CD4-positive, alpha-beta T cell treated with Interleukin-1 beta for 1 hour (primary cell): ENCODE measurements around the gene ANXA11.

Source experiments
- DNase-seq, 2 donors: peaks; one replicate each; pipeline ENCODE4 v3.0.0-alpha.2; 2020 to 2022

The ANXA11 gene

GRCh38 chr10:80187465-80188409 lies 17.6 kb downstream of the ANXA11 start:
- DNase-seq = peak; percentile 85 to 90

DNA sequence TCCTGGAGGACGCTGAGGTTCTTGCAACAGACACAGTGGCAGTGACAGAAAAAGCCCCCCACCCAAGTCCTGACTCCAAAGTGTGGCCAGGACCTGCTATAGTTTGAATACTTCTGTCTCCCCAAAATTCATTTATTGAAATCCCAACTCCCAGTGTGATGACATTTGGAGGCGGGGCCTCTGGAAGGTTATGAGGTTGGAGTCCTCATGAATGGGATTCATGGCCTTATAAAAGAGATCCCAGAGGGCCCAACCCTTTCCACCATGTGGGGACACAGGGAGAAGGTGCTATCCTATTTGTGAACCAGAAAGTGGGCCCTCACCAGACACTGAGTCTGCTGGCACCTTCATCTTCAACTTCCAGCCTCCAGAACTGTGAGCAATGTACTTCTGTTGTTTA lies 18.3 kb downstream of the ANXA11 start:
- DNase-seq = no peak

DNA sequence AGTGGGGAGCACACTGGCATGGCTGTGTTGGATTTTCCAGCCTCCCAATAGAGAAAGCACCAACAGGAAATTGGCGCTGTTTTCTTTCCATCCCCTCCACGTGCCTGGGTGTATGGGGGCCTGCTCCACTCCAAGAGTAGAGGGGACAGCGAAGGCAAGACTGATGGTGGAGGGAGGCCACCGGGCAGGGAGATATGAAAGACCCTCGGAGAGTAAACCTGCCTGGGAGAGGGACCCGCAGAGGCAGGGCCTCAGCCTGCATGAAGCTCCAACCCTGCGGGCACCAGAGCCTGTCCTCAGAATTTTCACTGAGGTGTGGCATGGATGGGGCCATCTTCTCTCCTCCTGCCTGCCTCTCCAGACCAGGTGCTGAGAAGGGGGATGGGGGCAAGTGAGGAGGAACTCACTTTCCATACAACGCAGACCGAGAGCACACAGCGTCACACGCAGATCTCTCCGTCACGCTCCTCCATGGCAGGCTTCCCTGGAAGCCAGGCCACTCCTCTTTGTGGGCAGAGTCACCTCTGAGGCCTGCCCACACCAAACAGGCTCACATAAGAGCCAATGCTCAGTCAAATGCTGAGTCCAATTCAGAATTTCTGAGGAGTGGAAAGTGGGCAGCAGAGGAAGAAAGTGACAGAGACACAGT lies 18.8 kb downstream of the ANXA11 start:
- DNase-seq = peak in 1 of 2 donors; percentile 37

GRCh38 chr10:80185578-80186299 lies 19.6 kb downstream of the ANXA11 start:
- no peak for DNase-seq

- DNase-seq = no peak
Measured at GRCh38 chr10:80184291-80184690, 21.0 kb downstream of the ANXA11 start.

- no peak for DNase-seq
Measured at GRCh38 chr10:80183436-80183835, 21.9 kb downstream of the ANXA11 start.

GRCh38 chr10:80182986-80183385 lies 22.4 kb downstream of the ANXA11 start:
- DNase-seq = no peak

DNA sequence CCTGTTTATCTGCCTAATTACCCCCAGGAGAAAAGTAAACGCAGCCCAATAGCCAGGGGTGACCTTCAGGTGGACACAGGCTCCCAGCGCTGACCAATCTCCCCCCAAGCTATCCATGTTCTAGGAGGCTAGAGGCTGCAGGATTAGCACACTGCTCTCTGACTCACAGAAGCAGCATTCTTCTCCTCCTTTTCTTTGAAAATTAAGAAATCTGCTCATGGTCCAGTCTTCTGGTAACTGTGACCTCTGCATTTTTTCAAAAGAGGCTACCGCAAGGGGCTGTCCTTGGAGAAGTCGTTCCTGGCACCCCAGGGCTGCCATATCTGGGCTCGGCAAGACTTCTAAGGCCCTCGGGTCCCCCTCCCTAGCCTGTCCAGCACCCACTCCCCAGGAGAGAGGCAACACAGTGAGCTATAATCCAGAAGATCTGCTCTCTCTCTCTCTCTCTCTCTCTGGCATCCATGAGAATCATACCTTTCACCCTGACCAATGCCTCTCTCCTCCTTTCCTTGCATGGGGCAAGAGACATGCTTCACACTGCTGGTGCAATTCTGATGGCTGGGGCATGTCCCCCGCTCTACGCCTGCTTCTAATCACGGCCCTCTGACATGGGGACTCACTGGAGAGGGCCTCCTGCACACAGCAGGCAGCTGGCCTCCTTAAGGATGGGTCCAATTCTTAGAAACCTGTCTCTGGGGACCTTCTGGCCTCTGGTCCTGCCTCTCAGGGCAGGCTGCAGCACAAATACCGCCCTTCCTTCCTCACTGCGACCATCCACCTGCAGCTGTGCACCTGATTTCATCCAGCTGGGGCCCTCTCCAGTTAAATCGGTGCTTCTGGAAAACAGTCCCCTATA lies 27.3 kb downstream of the ANXA11 start:
- no peak for DNase-seq

- no peak for DNase-seq
Measured at GRCh38 chr10:80176526-80176925, 28.8 kb downstream of the ANXA11 start.

DNA sequence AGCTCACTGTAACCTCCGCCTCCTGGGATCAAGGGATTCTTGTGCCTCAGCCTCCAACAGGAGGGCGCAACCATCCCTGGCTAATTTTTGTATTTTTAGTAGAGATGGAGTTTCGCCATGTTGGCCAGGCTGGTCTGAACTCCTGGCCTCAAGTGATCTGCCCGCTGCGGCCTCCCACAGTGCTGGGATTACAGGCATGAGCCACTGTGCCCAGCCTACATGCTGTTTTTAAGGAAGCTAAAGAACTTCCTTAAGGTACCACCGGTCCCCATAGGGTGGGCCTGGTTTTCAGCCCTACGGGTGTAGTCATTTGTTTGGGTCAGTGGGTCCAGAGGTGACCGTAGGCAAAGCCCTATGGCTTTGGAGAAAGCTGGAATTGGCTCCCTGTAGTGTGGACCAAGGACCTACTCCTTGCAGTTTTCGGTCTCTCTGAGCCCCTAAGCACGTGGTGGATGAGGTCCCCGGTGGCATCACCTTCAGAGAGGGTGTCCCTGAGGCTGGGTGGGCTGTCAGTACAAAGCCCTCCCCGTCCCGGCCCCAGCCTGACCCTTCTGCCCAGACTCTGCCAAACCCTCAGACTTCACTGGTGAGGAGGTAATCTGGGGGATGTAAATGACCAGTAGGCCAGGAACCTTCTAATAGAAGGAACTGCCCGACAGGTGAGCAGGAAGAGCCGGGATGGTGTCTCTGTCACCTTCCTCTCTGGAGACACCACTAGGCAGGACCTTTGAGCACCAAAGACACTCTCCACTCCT lies 30.5 kb downstream of the ANXA11 start:
- no peak for DNase-seq

DNA sequence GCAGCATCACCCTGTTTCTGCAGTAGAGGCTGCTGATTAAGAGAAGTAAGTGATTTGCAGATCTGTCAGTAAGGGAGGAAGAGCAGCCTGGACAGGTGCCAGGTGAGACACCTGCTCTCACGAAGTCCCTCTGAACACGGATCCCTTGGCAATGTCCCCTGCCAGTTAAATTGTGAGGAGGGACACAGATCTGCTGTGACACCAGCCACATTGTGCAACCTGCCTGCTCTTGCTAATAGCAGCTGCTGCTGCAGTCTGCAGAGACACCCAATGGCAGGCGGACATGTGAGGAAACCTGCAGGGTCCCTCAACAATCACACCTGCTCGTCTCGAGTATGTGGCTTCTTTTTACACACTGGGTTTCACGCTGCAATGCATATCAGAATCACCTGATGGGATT lies 31.9 kb downstream of the ANXA11 start:
- no peak for DNase-seq

- no peak for DNase-seq
Measured at GRCh38 chr10:80172896-80173295, 32.4 kb downstream of the ANXA11 start.

DNA sequence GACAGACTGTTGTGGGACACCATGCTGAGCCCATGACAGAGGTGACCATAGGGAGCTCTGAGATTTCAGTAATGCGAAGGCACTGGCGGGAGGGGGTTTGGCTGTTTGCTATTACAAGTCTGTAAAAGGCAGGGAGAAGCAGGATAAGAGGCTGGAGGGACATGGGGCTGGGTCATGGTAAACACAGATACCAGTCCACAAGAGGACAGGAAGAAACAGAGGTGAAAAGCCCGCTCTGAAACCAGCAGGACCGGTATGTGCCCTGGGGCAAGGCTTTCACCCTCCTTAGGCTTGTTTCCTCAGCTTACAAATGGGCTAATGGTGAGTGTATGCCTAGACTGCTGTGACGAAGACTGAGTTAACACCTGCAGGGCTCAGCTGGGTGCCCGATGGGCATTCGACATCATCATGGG lies 34.1 kb downstream of the ANXA11 start:
- no peak for DNase-seq

- no peak for DNase-seq
Measured at GRCh38 chr10:80170641-80171040, 34.7 kb downstream of the ANXA11 start.

GRCh38 chr10:80170026-80170425 lies 35.3 kb downstream of the ANXA11 start:
- no peak for DNase-seq

GRCh38 chr10:80168679-80169380 lies 36.5 kb downstream of the ANXA11 start:
- peak in 1 of 2 donors; percentile 32 for DNase-seq

DNA sequence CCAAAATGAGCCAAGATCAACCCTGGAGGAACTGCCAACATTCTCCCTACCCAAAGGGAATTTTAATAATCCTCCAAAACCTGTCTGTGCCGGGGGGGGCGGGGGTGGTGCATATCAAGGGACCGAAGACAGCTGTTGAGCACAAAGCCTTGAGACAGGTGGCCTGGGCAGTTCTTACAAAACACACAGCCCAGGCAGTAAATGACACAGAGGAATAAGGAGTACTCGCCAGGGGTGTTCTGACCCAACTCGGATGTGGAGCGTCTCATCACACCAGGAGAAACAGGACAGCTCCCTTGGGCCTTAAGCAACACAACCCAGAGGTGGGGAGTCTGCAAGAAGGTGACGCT lies 37.2 kb downstream of the ANXA11 start:
- no peak for DNase-seq

GRCh38 chr10:80167471-80168161 lies 37.7 kb downstream of the ANXA11 start:
- no peak for DNase-seq

- DNase-seq = no peak
Measured at GRCh38 chr10:80166581-80167470, 38.5 kb downstream of the ANXA11 start.
